HepG2 (cell line): ENCODE results near the gene MACROD2. TPM values are rescaled to one million over a fixed set of nuclear protein-coding genes. Genes with fewer than 3 reads are reported as not detected.

Experiments
- AHR ChIP-seq: IDR thresholded peaks from 2 replicates; pipeline ENCODE4 v1.6.1; 2018; ENCODE audit warnings: missing genetic modification reagents, missing compliant biosample characterization
- BORCS8-MEF2B ChIP-seq: sonication (generic); formaldehyde crosslinking; IDR thresholded peaks from 2 replicates; pipeline ENCODE4 v1.8.0; 2022; ENCODE audit warnings: mild to moderate bottlenecking, missing genetic modification reagents
- FOXP1 ChIP-seq, 2 experiments: fragments of 450-650 bp in 1 of 2; IDR thresholded peaks; 2 replicates each; pipeline ENCODE4 v1.6.1; 2017 to 2018; ENCODE audit warnings: antibody characterized with exemption in 1 of 2
- NONO ChIP-seq, 2 experiments: fragments of 450-650 bp in 1 of 2; sonication (generic) in 1 of 2; formaldehyde crosslinking in 1 of 2; IDR thresholded peaks in 1 of 2; conservative IDR thresholded peaks in 1 of 2; 2 replicates each; pipeline versions ENCODE4 v1.6.1 to v1.8.0; 2017 to 2022; ENCODE audit warnings: mild to moderate bottlenecking in 1 of 2, missing genetic modification reagents in 1 of 2, moderate library complexity in 1 of 2
- SYNCRIP ChIP-seq: fragments of 200-400 bp; formaldehyde crosslinking; IDR thresholded peaks from 2 replicates; pipeline ENCODE4 v1.6.1; 2018; ENCODE audit warnings: mild to moderate bottlenecking, low read depth, low read length; ENCODE audit not compliant: insufficient read depth
- TBP ChIP-seq: sonication (generic); formaldehyde crosslinking; IDR thresholded peaks from 2 replicates; pipeline ENCODE4 v1.5.0; 2020; ENCODE audit warnings: missing genetic modification reagents
- TBX3 ChIP-seq: fragments of 450-650 bp; IDR thresholded peaks from 2 replicates; pipeline ENCODE4 v1.6.1; 2017; ENCODE audit warnings: antibody characterized with exemption, mild to moderate bottlenecking, inconsistent platforms, borderline replicate concordance
- ZEB1 ChIP-seq: IDR thresholded peaks from 2 replicates; pipeline ENCODE4 v1.6.1; 2012; ENCODE audit warnings: mild to moderate bottlenecking, low read depth, inconsistent platforms; ENCODE audit not compliant: insufficient replicate concordance
- ZNF33B ChIP-seq: sonication (generic); formaldehyde crosslinking; IDR thresholded peaks from 2 replicates; pipeline ENCODE4 v1.5.1; 2020; ENCODE audit warnings: mild to moderate bottlenecking, missing genetic modification reagents
- ZNF569 ChIP-seq: sonication (generic); formaldehyde crosslinking; IDR thresholded peaks from 2 replicates; pipeline ENCODE4 v1.5.0; 2020; ENCODE audit warnings: mild to moderate bottlenecking, missing genetic modification reagents, moderate library complexity, borderline replicate concordance
- polyA plus RNA-seq, 8 experiments: library from polyadenylated mRNA; depleted of rRNA in 3 of 8; stranded (reverse) in 7 of 8; unstranded in 1 of 8; fragments of >200 nt; fragmentation: Illumina TruSeq in 4 of 8; extraction: Trizol in 4 of 8; gene quantifications; 2 replicates each; pipeline versions ENCODE4 v1.2.1 to v1.2.3, GENCODE V29; 2011 to 2016; ENCODE audit warnings: low read depth in 4 of 8, missing spikeins in 1 of 8, mixed read lengths in 1 of 8; ENCODE audit not compliant: insufficient read depth in 1 of 8
- total RNA-seq, 5 experiments: library from RNA; depleted of rRNA; stranded (reverse); fragments of >200 nt; fragmentation: Illumina TruSeq; extraction: Trizol; gene quantifications; 2 replicates each; pipeline ENCODE4 v1.2.3, GENCODE V29; 2016; ENCODE audit warnings: low read depth in 1 of 5
- TF ChIP-seq, protein P1 (sequence below): sonication (generic); formaldehyde crosslinking; conservative IDR thresholded peaks from 2 replicates; pipeline ENCODE4 v1.4.0; 2020; ENCODE audit warnings: missing genetic modification reagents
- TF ChIP-seq, protein P2 (sequence below): sonication (generic); formaldehyde crosslinking; IDR thresholded peaks from 2 replicates; pipeline ENCODE4 v1.4.0; 2020; ENCODE audit warnings: low read depth, missing genetic modification reagents
- TF ChIP-seq, protein P3 (sequence below): sonication (generic); formaldehyde crosslinking; IDR thresholded peaks from 2 replicates; pipeline ENCODE4 v1.4.0; 2020; ENCODE audit warnings: missing genetic modification reagents, borderline replicate concordance
- TF ChIP-seq, protein P4 (sequence below): sonication (generic); formaldehyde crosslinking; IDR thresholded peaks from 2 replicates; pipeline ENCODE4 v1.5.0; 2020; ENCODE audit warnings: missing genetic modification reagents, mild to moderate bottlenecking, borderline replicate concordance
- TF ChIP-seq, protein P5 (sequence below): sonication (generic); formaldehyde crosslinking; IDR thresholded peaks from 2 replicates; pipeline ENCODE4 v1.8.0; 2022; ENCODE audit warnings: missing genetic modification reagents, low read depth, mild to moderate bottlenecking, borderline replicate concordance
- TF ChIP-seq, protein P6 (sequence below): sonication (generic); formaldehyde crosslinking; IDR thresholded peaks from 2 replicates; pipeline ENCODE4 v1.5.0; 2020; ENCODE audit warnings: mild to moderate bottlenecking, missing genetic modification reagents

Gene MACROD2
- total and polyA plus RNA-seq, 2 of the 13 experiments (the other 11 are each of a cell fraction or from before 2014, with no cell fraction given), result 0.13 to 0.51 TPM

DNA sequence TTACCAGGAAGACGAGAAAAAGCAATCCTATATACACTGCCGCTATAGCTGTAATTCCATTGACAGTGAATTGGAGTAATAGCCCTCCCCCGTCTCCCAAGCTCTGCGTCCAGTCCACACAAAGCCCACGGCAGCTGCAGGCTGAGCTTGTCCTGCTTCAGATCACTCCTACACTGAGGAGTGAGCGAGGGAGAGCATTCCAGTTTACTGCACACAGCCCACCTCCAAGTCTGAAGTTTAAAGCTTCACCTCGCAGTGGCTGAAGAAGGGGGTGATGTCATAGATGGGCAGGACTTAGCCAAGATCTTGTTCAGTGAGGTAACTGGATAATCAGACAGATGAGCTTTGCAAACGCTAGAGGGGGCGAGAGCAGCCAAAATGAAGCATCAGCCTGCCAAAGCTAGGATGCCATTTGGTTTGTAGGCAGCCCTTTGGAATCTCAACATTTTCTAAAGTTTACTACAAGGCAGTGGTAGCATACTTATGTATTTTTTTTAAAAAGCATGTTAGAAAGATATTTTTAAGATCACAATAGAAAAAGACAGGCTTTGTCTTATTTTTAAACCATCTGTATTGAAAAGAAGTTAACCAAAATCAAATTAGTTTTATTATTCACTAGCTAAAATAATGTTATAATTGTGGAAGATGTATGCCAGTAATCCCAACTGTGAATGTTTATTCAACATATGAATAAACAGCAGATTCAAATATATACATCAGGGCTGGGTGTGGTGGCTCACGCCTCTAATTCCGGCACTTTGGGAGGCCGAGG is 342.3 kb downstream of the MACROD2 start, which contains the start of gene FLRT3 (continued):
- TF ChIP-seq, protein P1, sequence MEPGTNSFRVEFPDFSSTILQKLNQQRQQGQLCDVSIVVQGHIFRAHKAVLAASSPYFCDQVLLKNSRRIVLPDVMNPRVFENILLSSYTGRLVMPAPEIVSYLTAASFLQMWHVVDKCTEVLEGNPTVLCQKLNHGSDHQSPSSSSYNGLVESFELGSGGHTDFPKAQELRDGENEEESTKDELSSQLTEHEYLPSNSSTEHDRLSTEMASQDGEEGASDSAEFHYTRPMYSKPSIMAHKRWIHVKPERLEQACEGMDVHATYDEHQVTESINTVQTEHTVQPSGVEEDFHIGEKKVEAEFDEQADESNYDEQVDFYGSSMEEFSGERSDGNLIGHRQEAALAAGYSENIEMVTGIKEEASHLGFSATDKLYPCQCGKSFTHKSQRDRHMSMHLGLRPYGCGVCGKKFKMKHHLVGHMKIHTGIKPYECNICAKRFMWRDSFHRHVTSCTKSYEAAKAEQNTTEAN (CRISPR knock-in tag), result no peak
- TF ChIP-seq, protein P2, sequence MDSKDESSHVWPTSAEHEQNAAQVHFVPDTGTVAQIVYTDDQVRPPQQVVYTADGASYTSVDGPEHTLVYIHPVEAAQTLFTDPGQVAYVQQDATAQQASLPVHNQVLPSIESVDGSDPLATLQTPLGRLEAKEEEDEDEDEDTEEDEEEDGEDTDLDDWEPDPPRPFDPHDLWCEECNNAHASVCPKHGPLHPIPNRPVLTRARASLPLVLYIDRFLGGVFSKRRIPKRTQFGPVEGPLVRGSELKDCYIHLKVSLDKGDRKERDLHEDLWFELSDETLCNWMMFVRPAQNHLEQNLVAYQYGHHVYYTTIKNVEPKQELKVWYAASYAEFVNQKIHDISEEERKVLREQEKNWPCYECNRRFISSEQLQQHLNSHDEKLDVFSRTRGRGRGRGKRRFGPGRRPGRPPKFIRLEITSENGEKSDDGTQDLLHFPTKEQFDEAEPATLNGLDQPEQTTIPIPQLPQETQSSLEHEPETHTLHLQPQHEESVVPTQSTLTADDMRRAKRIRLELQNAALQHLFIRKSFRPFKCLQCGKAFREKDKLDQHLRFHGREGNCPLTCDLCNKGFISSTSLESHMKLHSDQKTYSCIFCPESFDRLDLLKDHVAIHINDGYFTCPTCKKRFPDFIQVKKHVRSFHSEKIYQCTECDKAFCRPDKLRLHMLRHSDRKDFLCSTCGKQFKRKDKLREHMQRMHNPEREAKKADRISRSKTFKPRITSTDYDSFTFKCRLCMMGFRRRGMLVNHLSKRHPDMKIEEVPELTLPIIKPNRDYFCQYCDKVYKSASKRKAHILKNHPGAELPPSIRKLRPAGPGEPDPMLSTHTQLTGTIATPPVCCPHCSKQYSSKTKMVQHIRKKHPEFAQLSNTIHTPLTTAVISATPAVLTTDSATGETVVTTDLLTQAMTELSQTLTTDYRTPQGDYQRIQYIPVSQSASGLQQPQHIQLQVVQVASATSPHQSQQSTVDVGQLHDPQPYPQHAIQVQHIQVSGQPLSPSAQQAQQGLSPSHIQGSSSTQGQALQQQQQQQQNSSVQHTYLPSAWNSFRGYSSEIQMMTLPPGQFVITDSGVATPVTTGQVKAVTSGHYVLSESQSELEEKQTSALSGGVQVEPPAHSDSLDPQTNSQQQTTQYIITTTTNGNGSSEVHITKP, result no peak
- TF ChIP-seq BORCS8-MEF2B (CRISPR knock-in tag) (peak; percentile 64), ZNF569 (CRISPR knock-in tag) (no peak), FOXP1 (IDR thresholded peaks at IDR 0.05) (no peak), FOXP1 (CRISPR knock-in tag; IDR thresholded peaks at IDR 0.05) (no peak), TBP (CRISPR knock-in tag) (no peak), SYNCRIP (no peak), NONO (IDR thresholded peaks at IDR 0.05) (no peak), NONO (CRISPR knock-in tag; conservative IDR thresholded peaks at IDR 0.05) (no peak), ZNF33B (no peak), ZEB1 (no peak), TBX3 (no peak), AHR (CRISPR knock-in tag) (no peak)
- TF ChIP-seq, protein P3, sequence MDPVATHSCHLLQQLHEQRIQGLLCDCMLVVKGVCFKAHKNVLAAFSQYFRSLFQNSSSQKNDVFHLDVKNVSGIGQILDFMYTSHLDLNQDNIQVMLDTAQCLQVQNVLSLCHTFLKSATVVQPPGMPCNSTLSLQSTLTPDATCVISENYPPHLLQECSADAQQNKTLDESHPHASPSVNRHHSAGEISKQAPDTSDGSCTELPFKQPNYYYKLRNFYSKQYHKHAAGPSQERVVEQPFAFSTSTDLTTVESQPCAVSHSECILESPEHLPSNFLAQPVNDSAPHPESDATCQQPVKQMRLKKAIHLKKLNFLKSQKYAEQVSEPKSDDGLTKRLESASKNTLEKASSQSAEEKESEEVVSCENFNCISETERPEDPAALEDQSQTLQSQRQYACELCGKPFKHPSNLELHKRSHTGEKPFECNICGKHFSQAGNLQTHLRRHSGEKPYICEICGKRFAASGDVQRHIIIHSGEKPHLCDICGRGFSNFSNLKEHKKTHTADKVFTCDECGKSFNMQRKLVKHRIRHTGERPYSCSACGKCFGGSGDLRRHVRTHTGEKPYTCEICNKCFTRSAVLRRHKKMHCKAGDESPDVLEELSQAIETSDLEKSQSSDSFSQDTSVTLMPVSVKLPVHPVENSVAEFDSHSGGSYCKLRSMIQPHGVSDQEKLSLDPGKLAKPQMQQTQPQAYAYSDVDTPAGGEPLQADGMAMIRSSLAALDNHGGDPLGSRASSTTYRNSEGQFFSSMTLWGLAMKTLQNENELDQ (CRISPR knock-in tag), result no peak
- TF ChIP-seq, protein P4, sequence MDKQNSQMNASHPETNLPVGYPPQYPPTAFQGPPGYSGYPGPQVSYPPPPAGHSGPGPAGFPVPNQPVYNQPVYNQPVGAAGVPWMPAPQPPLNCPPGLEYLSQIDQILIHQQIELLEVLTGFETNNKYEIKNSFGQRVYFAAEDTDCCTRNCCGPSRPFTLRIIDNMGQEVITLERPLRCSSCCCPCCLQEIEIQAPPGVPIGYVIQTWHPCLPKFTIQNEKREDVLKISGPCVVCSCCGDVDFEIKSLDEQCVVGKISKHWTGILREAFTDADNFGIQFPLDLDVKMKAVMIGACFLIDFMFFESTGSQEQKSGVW (CRISPR knock-in tag), result no peak
- TF ChIP-seq, protein P5, sequence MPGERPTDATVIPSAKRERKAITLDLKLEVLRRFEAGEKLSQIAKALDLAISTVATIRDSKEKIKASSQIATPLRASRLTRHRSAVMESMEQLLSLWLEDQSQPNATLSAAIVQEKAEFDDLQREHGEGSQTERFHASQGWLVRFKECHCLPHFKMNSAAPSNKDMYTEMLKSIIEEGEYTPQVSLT (CRISPR knock-in tag), result no peak
- TF ChIP-seq, protein P6, sequence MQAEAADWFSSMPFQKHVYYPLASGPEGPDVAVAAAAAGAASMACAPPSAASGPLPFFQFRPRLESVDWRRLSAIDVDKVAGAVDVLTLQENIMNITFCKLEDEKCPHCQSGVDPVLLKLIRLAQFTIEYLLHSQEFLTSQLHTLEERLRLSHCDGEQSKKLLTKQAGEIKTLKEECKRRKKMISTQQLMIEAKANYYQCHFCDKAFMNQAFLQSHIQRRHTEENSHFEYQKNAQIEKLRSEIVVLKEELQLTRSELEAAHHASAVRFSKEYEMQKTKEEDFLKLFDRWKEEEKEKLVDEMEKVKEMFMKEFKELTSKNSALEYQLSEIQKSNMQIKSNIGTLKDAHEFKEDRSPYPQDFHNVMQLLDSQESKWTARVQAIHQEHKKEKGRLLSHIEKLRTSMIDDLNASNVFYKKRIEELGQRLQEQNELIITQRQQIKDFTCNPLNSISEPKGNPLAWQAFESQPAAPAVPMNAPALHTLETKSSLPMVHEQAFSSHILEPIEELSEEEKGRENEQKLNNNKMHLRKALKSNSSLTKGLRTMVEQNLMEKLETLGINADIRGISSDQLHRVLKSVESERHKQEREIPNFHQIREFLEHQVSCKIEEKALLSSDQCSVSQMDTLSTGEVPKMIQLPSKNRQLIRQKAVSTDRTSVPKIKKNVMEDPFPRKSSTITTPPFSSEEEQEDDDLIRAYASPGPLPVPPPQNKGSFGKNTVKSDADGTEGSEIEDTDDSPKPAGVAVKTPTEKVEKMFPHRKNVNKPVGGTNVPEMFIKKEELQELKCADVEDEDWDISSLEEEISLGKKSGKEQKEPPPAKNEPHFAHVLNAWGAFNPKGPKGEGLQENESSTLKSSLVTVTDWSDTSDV (CRISPR knock-in tag), result no peak
